SU-DHL-6 (cell line): Measurements from ENCODE around the gene ABCC4.

Experiments used
- EZH2phosphoT487 ChIP-seq: fragments of 200-600 bp; sonication (generic), shearing (Covaris generic); conservative IDR thresholded peaks from 2 replicates; pipeline ENCODE4 v1.6.1; 2018; ENCODE audit warnings: mild to moderate bottlenecking, antibody characterized with exemption, low read length, moderate library complexity, mixed read lengths
- TF ChIP-seq, protein P1 (sequence below): fragments of 200-600 bp; sonication (generic); IDR thresholded peaks from one replicate; pipeline ENCODE4 v1.5.1; 2017; ENCODE audit warnings: antibody characterized with exemption, mild to moderate bottlenecking, low read length, moderate library complexity; ENCODE audit not compliant: insufficient read depth, poor library complexity, severe bottlenecking

DNA sequence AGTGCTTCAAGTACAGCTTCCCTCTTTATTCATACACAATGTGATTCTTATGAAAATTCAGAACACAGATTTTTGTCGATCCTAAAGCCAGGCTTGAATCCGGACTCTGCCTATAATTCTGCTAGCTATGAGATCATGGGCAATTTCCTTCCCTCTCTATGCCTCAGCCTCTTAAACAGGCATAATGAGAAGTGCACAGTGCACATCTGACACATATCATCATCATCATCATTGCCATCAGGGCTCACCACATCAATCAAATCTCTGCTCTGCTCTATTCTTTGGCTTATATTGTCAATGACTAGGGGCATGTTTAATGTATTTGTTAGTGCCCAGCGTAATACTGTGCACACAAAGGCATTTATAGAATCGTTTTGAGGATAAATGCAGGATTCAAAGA lies 269.1 kb downstream of the ABCC4 start:
- TF ChIP-seq, protein P1, sequence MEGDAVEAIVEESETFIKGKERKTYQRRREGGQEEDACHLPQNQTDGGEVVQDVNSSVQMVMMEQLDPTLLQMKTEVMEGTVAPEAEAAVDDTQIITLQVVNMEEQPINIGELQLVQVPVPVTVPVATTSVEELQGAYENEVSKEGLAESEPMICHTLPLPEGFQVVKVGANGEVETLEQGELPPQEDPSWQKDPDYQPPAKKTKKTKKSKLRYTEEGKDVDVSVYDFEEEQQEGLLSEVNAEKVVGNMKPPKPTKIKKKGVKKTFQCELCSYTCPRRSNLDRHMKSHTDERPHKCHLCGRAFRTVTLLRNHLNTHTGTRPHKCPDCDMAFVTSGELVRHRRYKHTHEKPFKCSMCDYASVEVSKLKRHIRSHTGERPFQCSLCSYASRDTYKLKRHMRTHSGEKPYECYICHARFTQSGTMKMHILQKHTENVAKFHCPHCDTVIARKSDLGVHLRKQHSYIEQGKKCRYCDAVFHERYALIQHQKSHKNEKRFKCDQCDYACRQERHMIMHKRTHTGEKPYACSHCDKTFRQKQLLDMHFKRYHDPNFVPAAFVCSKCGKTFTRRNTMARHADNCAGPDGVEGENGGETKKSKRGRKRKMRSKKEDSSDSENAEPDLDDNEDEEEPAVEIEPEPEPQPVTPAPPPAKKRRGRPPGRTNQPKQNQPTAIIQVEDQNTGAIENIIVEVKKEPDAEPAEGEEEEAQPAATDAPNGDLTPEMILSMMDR, result no peak
- TF ChIP-seq EZH2phosphoT487, result no peak
